HG02981 (cell line): ENCODE results near the gene S100A6.

Experiments used
- ATAC-seq: cut with Tn5 transposase; IDR thresholded peaks from one replicate; pipeline ENCODE4 v1.9.1; 2021; ENCODE audit warnings: mild to moderate bottlenecking, moderate library complexity; ENCODE audit not compliant: unreplicated experiment

The S100A6 gene

GRCh38 chr1:153506831-153507413 is 28.9 kb downstream of the S100A6 start:
- ATAC-seq, result no peak

- ATAC-seq, result no peak
These were observed 29.4 kb downstream of the S100A6 start for GRCh38 chr1:153506386-153506785.

GRCh38 chr1:153505576-153505975 is 30.2 kb downstream of the S100A6 start:
- ATAC-seq, result no peak

- no peak for ATAC-seq
These were observed 32.0 kb downstream of the S100A6 start for GRCh38 chr1:153503766-153504165.

- no peak for ATAC-seq
These were observed 37.0 kb downstream of the S100A6 start for GRCh38 chr1:153498746-153499145.

GRCh38 chr1:153495536-153495935 is 40.3 kb downstream of the S100A6 start:
- ATAC-seq, result no peak

GRCh38 chr1:153494976-153495535 is 40.7 kb downstream of the S100A6 start:
- no peak for ATAC-seq

- no peak for ATAC-seq
These were observed 42.3 kb downstream of the S100A6 start for GRCh38 chr1:153493343-153493960.

- no peak for ATAC-seq
These were observed 45.3 kb downstream of the S100A6 start for GRCh38 chr1:153490272-153491051.

- no peak for ATAC-seq
These were observed 47.1 kb downstream of the S100A6 start for GRCh38 chr1:153488731-153489130.

- no peak for ATAC-seq
These were observed 48.1 kb downstream of the S100A6 start for GRCh38 chr1:153487707-153488106.

GRCh38 chr1:153485863-153486262 is 49.9 kb downstream of the S100A6 start:
- ATAC-seq, result no peak
